H54 (cell line): Measurements from ENCODE around the gene DHRS7.

Source experiments
- DNase-seq: peaks from one replicate; pipeline ENCODE4 v3.0.0; 2011; ENCODE audit warnings: low spot score, mixed read lengths; ENCODE audit not compliant: insufficient read length
- FAIRE-seq: peaks from 3 replicates; lab custom pipeline; 2011; peaks lifted over from hg19 to GRCh38; lab: Jason Lieb, UNC
- POLR2A ChIP-seq: IDR thresholded peaks from 2 replicates; pipeline ENCODE4 v1.6.1; 2011; ENCODE audit warnings: low read depth, mild to moderate bottlenecking, low read length

Gene DHRS7

GRCh38 chr14:60197629-60198303 lies 32.6 kb upstream of the DHRS7 start:
- FAIRE-seq (no peak), DNase-seq (no peak)
- TF ChIP-seq POLR2A, result no peak

- TF ChIP-seq POLR2A, result no peak
- DNase-seq, result no peak
- no peak for FAIRE-seq
These were observed 31.1 kb upstream of the DHRS7 start for GRCh38 chr14:60196291-60196690.

GRCh38 chr14:60195179-60195810 lies 30.1 kb upstream of the DHRS7 start:
- TF ChIP-seq POLR2A, result no peak
- FAIRE-seq (no peak), DNase-seq (no peak)

DNA sequence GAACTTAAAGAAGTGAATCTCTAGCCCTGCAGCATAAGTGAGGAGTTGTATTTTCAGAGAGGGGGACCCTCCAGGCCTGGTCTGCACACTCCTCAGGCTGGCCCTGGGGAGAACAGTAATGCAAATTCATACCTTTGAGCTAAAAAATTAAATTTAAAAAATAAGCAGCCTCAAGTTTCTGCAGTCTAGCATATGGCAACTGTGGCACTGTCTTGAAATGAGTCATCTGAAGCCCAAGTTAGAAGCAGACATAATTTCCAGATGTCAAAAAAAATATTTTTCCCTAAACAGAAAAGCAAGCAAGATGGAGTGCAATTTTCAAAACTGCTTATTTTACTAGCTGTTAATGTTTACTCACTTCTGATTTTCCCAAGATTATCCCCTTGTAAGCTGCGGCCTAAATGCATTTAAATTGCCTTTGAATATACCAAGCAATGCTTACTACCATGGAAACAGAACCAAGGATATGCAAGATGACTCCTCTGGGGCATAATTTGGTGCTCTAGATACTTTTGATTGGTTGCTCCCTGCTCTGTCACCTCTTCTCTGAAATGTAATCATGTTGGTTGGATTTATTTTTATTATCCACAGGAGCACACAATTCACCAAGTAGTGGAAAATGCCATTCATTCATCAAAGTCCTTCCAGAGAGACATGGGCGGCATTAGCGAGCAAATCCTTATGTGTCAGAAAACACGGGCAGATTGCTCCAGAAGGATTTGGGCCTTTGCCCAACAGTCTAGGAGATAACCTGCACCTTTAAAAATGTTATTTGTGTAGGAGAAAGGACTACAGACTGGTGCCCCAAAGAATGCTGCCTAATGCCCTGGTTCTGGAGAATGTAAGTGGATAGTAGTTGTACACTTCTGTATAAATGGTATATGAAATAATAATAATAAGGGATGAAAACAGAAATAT lies 25.0 kb upstream of the DHRS7 start:
- no peak for TF ChIP-seq POLR2A
- DNase-seq (no peak), FAIRE-seq (no peak)

DNA sequence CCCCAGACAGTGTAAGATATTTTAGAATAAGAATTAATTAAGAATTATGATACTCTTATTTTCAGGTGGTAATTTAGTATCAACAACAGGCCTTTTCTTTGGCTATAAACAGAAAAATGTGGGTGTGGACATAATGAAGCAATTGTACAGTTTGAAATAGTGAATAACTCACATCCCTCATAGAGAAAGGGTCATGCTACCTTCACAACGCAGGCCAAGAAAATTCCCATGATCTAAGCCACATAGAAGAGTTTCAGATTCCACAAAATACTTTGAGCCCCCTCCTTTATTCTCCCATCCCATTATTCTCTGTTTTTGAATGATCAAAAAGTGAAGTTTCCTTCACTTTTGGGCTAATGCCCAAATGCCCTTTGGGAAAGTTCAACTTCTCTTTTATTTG lies 23.5 kb upstream of the DHRS7 start:
- FAIRE-seq, result no peak
- no peak for TF ChIP-seq POLR2A
- DNase-seq, result no peak

DNA sequence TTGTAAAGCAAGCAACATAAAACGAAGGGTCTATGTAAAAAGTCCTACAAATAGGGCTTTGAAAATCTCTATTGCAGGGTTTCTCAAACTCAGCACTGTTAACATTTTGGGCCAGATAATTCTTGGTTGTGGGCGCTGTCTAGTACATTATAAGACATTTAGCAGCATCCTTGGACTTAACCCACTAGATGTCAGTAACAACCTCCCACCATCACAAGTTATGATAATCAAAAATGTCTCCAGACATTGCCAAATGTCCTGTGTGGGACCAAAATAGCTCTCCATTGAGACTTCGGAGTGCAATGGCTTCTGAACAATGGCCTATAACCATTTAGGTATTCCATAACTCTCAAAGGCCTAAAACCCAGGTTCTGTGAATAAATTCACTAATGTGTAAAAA lies 22.9 kb upstream of the DHRS7 start:
- no peak for TF ChIP-seq POLR2A

DNA sequence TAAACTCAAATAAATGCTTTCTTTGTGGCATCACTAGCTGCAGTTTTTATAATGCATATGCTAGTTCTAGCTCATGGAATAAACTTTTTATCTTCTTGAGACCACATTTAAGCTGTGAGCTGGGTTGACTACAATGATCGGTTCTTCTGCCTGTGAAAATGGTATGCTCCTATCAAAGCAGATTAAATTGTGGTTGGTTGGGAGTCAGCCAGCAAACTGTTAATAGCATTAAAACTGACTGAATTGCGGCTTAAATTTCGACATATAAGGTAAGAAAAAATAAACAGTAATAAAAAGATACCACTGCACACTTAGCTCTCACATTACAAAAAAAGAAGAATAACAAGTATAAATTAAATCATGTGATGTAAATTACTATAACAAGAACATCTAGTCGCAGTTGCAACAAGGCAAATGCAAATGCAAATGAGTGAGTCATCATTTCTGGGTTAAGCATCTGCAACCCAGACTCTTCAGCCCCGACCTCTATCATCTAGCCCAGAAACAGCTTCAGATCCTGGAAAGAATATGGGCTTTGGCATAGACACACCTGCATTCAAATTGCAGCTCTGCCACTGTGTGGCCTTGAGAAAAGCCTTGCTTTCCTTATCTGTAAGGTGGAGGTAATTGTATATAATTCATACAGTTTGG lies 19.8 kb upstream of the DHRS7 start:
- DNase-seq (no peak), FAIRE-seq (no peak)
- no peak for TF ChIP-seq POLR2A

More for the DNA sequence above, 22.9 kb upstream of the DHRS7 start:
- DNase-seq, result no peak
- FAIRE-seq, result no peak

GRCh38 chr14:60184146-60184904 lies 19.1 kb upstream of the DHRS7 start:
- no peak for FAIRE-seq
- no peak for TF ChIP-seq POLR2A
- no peak for DNase-seq

DNA sequence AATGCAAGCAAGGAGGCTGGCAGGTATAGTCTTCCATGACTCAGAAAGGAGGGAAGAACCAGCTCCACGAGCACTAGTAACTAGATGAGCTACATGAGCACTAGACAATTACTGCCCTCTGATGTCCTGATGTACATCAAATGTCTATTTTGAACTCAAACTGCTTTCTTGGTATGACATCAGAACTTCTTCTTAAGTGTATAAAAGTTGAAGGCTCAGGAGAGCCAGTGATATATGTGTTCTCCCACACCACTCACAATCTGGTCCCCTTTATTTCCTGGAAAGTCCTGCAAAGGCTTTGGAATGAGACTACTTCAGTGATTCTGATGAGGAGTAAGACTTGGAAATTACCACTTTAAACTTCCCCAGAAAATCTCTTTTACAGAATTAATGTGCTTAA lies 18.5 kb upstream of the DHRS7 start:
- FAIRE-seq (no peak), DNase-seq (no peak)
- no peak for TF ChIP-seq POLR2A

- FAIRE-seq (no peak), DNase-seq (no peak)
- TF ChIP-seq POLR2A, result no peak
These were observed 17.9 kb upstream of the DHRS7 start for GRCh38 chr14:60183138-60183537.

GRCh38 chr14:60179431-60179869 lies 14.3 kb upstream of the DHRS7 start:
- FAIRE-seq, result no peak
- TF ChIP-seq POLR2A, result no peak
- no peak for DNase-seq

DNA sequence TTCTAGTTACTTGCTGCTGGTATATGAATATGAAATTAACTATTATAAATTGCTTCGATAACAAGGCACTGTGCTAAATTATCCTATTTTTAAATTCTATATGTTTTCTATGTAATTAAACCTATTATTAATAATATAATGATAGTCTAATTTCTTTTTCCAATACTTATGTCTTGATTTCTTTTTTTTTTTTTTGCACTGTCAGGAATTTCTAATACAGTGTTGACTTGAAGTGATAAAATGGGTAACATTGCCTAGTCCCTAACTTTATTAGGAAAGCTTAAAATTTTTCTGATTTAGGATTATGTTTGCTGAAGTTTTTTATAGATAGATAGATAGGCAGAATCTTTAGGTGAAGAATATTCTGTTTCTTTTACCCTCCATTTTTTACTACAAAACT lies 13.6 kb upstream of the DHRS7 start:
- DNase-seq, result no peak
- no peak for FAIRE-seq
- no peak for TF ChIP-seq POLR2A

GRCh38 chr14:60178164-60178563 lies 13.0 kb upstream of the DHRS7 start:
- TF ChIP-seq POLR2A, result no peak
- DNase-seq (no peak), FAIRE-seq (no peak)
